ENCODE data around the gene ADCK1. TPM values are rescaled to one million over a fixed set of nuclear protein-coding genes. Genes with fewer than 3 reads are reported as not detected.
"Not testable (repeated sequence)": the region's sequence is repeated elsewhere in the genome, so short reads cannot be mapped to it uniquely, and the experiment has no call there.

The ADCK1 gene
- total RNA-seq, 2 donors from 2014 or later, result 7.4 to 12.1 TPM

- Histone ChIP-seq H3K27ac (no peak overlapping the region), H3K4me1 (no peaks in the 10 kb centered on the region), H3K36me3 (no peaks in the 10 kb centered on the region), H3K27me3 (no peaks in the 10 kb centered on the region), H3K4me3 (no peak overlapping the region), H3K9ac (ENCODE audit: low read depth in 2 of 2, low read length in 2 of 2) (no peak overlapping the region), H3K9me3 (no peaks in the 10 kb centered on the region)
- DNase-seq, result no peak
- intact Hi-C loops (cut with DNase I), result no loop called here
- TF ChIP-seq CTCF (IDR thresholded peaks at IDR 0.05), result no peak
Measured at GRCh38 chr14:77909911-77910310, 110.0 kb downstream of the ADCK1 start.

- no peaks in the 10 kb centered on the region for H3K36me3 ChIP-seq
- H3K4me3 ChIP-seq, result no peak overlapping the region
- no peak overlapping the region for H3K27ac ChIP-seq
- no peak for DNase-seq
- no peaks in the 10 kb centered on the region for H3K4me1 ChIP-seq
- TF ChIP-seq CTCF (IDR thresholded peaks at IDR 0.05), result no peak
- H3K27me3 ChIP-seq, result no peaks in the 10 kb centered on the region
- intact Hi-C loops (cut with DNase I), result no loop called here
- no peaks in the 10 kb centered on the region for H3K9me3 ChIP-seq
- H3K9ac ChIP-seq (ENCODE audit: low read depth in 2 of 2, low read length in 2 of 2), result no peak overlapping the region
Measured at GRCh38 chr14:77910506-77910905, 110.6 kb downstream of the ADCK1 start.

- H3K27ac ChIP-seq, result no peak overlapping the region
- no peak overlapping the region for H3K4me3 ChIP-seq
- no peak for DNase-seq
- H3K27me3 ChIP-seq, result no peaks in the 10 kb centered on the region
- H3K36me3 ChIP-seq, result no peaks in the 10 kb centered on the region
- no peaks in the 10 kb centered on the region for H3K9me3 ChIP-seq
- no peaks in the 10 kb centered on the region for H3K4me1 ChIP-seq
- no peak for TF ChIP-seq CTCF (IDR thresholded peaks at IDR 0.05)
- intact Hi-C loops (cut with DNase I), result no loop called here
- no peak overlapping the region for H3K9ac ChIP-seq (ENCODE audit: low read depth in 2 of 2, low read length in 2 of 2)
Measured at GRCh38 chr14:77911356-77911755, 111.4 kb downstream of the ADCK1 start.

- no peaks in the 10 kb centered on the region for H3K27me3 ChIP-seq
- H3K4me1 ChIP-seq, result no peaks in the 10 kb centered on the region
- no peak overlapping the region for H3K27ac ChIP-seq
- no peak for DNase-seq
- no peak overlapping the region for H3K4me3 ChIP-seq
- H3K9me3 ChIP-seq, result no peaks in the 10 kb centered on the region
- no peaks in the 10 kb centered on the region for H3K36me3 ChIP-seq
- no peak overlapping the region for H3K9ac ChIP-seq (ENCODE audit: low read depth in 2 of 2, low read length in 2 of 2)
- TF ChIP-seq CTCF (IDR thresholded peaks at IDR 0.05), result no peak
- intact Hi-C loops (cut with DNase I), result no loop called here
Measured at GRCh38 chr14:77912754-77913556, 113.0 kb downstream of the ADCK1 start.

- no peak overlapping the region for H3K4me3 ChIP-seq
- DNase-seq, result no peak
- H3K9me3 ChIP-seq, result no peaks in the 10 kb centered on the region
- no peak overlapping the region for H3K9ac ChIP-seq (ENCODE audit: low read depth in 2 of 2, low read length in 2 of 2)
- H3K27ac ChIP-seq, result no peak overlapping the region
- H3K4me1 ChIP-seq, result no peaks in the 10 kb centered on the region
- no peaks in the 10 kb centered on the region for H3K27me3 ChIP-seq
- no peaks in the 10 kb centered on the region for H3K36me3 ChIP-seq
- TF ChIP-seq CTCF (IDR thresholded peaks at IDR 0.05), result no peak
- intact Hi-C loops (cut with DNase I), result no loop called here
Measured at GRCh38 chr14:77914073-77914721, 114.3 kb downstream of the ADCK1 start.

- H3K27me3 ChIP-seq; H3K4me1 ChIP-seq; H3K9ac ChIP-seq (ENCODE audit: low read depth in 2 of 2, low read length in 2 of 2); DNase-seq; H3K27ac ChIP-seq; H3K9me3 ChIP-seq; H3K36me3 ChIP-seq; H3K4me3 ChIP-seq; intact Hi-C loops (cut with DNase I): not testable (repeated sequence)
Measured at GRCh38 chr14:77915390-77915789, 115.5 kb downstream of the ADCK1 start.
